ENCODE measurements around the gene ATXN7L2.

ATXN7L2 gene

GRCh38 chr1:109501644-109502363, 18.1 kb downstream of the ATXN7L2 start:
- DNase-seq (ENCODE audit: low read depth, low spot score): no peak
- TF ChIP-seq CTCF (IDR thresholded peaks at IDR 0.05; ENCODE audit: low read depth, low read length): no peak
- in situ Hi-C loops (cut with HindIII; ENCODE audit: low sequenced_read_pairs): no loop called here
- H3K4me3 ChIP-seq (ENCODE audit: low read depth, low read length): no peak overlapping the region

DNA sequence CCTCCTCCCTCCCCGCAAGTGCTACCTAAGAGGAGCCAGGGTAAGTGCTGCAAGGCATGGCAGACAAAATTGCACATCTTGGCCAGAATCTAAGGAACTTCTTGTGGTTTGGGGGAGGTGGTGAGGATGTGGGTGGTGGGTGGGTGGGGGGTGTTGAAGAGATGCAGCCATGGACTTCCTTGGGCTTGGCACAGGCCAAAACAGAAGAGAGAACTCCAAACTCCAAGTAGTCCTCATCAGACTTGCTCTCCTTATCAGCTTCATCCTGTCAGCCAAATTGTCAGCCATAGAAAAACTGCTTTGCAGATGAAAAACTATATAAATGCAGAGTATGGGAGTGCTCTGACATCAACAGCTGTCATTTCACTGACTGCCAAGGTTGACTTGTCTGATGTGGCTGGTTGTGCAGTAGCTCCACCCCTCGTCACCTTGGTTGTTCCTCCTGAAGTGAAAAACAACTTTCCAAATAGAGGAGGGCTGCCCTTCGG, 18.7 kb downstream of the ATXN7L2 start:
- no peak for DNase-seq (ENCODE audit: low read depth, low spot score)
- in situ Hi-C loops (cut with HindIII; ENCODE audit: low sequenced_read_pairs): no loop called here
- H3K4me3 ChIP-seq (ENCODE audit: low read depth, low read length): no peak overlapping the region

GRCh38 chr1:109503935-109504334, 20.2 kb downstream of the ATXN7L2 start:
- TF ChIP-seq CTCF (IDR thresholded peaks at IDR 0.05; ENCODE audit: low read depth, low read length): no peak
- no peak overlapping the region for H3K4me3 ChIP-seq (ENCODE audit: low read depth, low read length)
- in situ Hi-C loops (cut with HindIII; ENCODE audit: low sequenced_read_pairs): no loop called here
- DNase-seq (ENCODE audit: low read depth, low spot score): no peak

More for the DNA sequence above, 18.7 kb downstream of the ATXN7L2 start:
- no peak for TF ChIP-seq CTCF (IDR thresholded peaks at IDR 0.05; ENCODE audit: low read depth, low read length)

- in situ Hi-C loops (cut with HindIII; ENCODE audit: low sequenced_read_pairs): no loop called here
- H3K4me3 ChIP-seq (ENCODE audit: low read depth, low read length): no peak overlapping the region
- no peak for TF ChIP-seq CTCF (IDR thresholded peaks at IDR 0.05; ENCODE audit: low read depth, low read length)
- DNase-seq (ENCODE audit: low read depth, low spot score): no peak
Observed at GRCh38 chr1:109504974-109505373, 21.3 kb downstream of the ATXN7L2 start.

GRCh38 chr1:109508001-109508872, 24.5 kb downstream of the ATXN7L2 start:
- H3K4me3 ChIP-seq (ENCODE audit: low read depth, low read length): no peak overlapping the region
- TF ChIP-seq CTCF (IDR thresholded peaks at IDR 0.05; ENCODE audit: low read depth, low read length): no peak
- no peak for DNase-seq (ENCODE audit: low read depth, low spot score)
- in situ Hi-C loops (cut with HindIII; ENCODE audit: low sequenced_read_pairs): no loop called here

DNA sequence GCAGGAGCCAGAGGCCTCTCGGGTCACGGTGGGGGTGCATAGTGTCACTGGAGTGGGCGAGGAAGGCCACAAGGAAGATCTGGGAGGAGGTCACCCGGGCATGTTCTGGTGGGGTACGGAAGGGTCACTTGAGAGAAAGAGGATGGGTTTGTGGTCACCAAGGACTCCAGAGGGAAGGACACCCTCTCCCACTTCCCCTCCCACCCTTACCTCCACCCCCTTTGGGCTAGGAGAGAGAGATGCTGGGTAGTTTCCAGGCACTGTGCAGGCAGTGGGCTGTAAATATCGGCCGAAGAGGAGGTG, 25.1 kb downstream of the ATXN7L2 start:
- no peak for DNase-seq (ENCODE audit: low read depth, low spot score)
- peak overlapping the region; percentile 55 for H3K4me3 ChIP-seq (ENCODE audit: low read depth, low read length)
- TF ChIP-seq CTCF (IDR thresholded peaks at IDR 0.05; ENCODE audit: low read depth, low read length): no peak

More for the DNA sequence above, 25.1 kb downstream of the ATXN7L2 start:
- in situ Hi-C loops (cut with HindIII; ENCODE audit: low sequenced_read_pairs): no loop called here
